Neural crest cell (in vitro differentiated cells): ENCODE data around the gene CYYR1. TPM values are rescaled to one million over a fixed set of nuclear protein-coding genes. Genes with fewer than 3 reads are reported as not detected.
A peak's percentile ranks its signal among the peaks of the same experiment; 100 is the strongest.

ENCODE experiments used
- DNase-seq: peaks from one replicate; pipeline ENCODE4 v3.0.0; 2021; ENCODE audit warnings: low read depth, mixed read lengths, low spot score
- H3K27ac Mint-ChIP-seq: one replicate; pipeline ENCODE4 v1.8.0; 2021; ENCODE audit warnings: mild to moderate bottlenecking, mixed read lengths; ENCODE audit not compliant: unreplicated experiment
- H3K27me3 Mint-ChIP-seq: 2 replicates; pipeline ENCODE4 v1.8.0; 2021; ENCODE audit warnings: low read depth, mild to moderate bottlenecking, mixed read lengths
- H3K36me3 Mint-ChIP-seq: 2 replicates; pipeline ENCODE4 v1.8.0; 2021; ENCODE audit warnings: low read depth, mild to moderate bottlenecking, mixed read lengths
- H3K4me1 Mint-ChIP-seq: 2 replicates; pipeline ENCODE4 v1.8.0; 2021; ENCODE audit warnings: mixed read lengths
- H3K4me3 Mint-ChIP-seq: one replicate; pipeline ENCODE4 v1.8.0; 2021; ENCODE audit warnings: mild to moderate bottlenecking, mixed read lengths
- H3K9me3 Mint-ChIP-seq: 2 replicates; pipeline ENCODE4 v1.8.0; 2021; ENCODE audit warnings: mixed read lengths
- CTCF ChIP-seq: fragments of 200-600 bp; sonication (generic); conservative IDR thresholded peaks from 2 replicates; pipeline ENCODE4 v1.5.0; 2021; ENCODE audit warnings: antibody characterized with exemption, mild to moderate bottlenecking
- total RNA-seq: library from RNA; stranded (reverse); gene quantifications from 2 replicates; pipeline ENCODE4 v1.2.1, GENCODE V29; 2021

The CYYR1 gene
- total RNA-seq, 1 donor from 2014 or later, result 18.2 TPM

GRCh38 chr21:26583769-26584168 lies 10.7 kb upstream of the CYYR1 start:
- DNase-seq, result no peak
- no peaks in the 10 kb centered on the region for H3K27me3 Mint-ChIP-seq
- peaks cover 12% of the 10 kb centered on the region for H3K9me3 Mint-ChIP-seq
- no peaks in the 10 kb centered on the region for H3K4me1 Mint-ChIP-seq
- no peak overlapping the region for H3K4me3 Mint-ChIP-seq
- no peak overlapping the region for H3K27ac Mint-ChIP-seq
- H3K36me3 Mint-ChIP-seq, result peaks cover 8% of the 10 kb centered on the region
- no peak for TF ChIP-seq CTCF

- Mint-ChIP-seq H3K36me3 (peaks cover 8% of the 10 kb centered on the region), H3K9me3 (peaks cover 15% of the 10 kb centered on the region), H3K4me1 (no peaks in the 10 kb centered on the region), H3K27ac (no peak overlapping the region), H3K4me3 (no peak overlapping the region), H3K27me3 (no peaks in the 10 kb centered on the region)
- no peak for TF ChIP-seq CTCF
- no peak for DNase-seq
These were observed 8.7 kb upstream of the CYYR1 start for GRCh38 chr21:26581818-26582217.

GRCh38 chr21:26572076-26572701 lies 897 bp downstream of the CYYR1 start:
- no peaks in the 10 kb centered on the region for H3K27me3 Mint-ChIP-seq
- H3K9me3 Mint-ChIP-seq, result peaks cover 10% of the 10 kb centered on the region
- TF ChIP-seq CTCF, result no peak
- H3K36me3 Mint-ChIP-seq, result peaks cover 27% of the 10 kb centered on the region
- no peak for DNase-seq
- H3K27ac Mint-ChIP-seq, result peak overlapping the region; percentile 99
- H3K4me1 Mint-ChIP-seq, result peaks cover 30% of the 10 kb centered on the region
- H3K4me3 Mint-ChIP-seq, result peak overlapping the region; percentile 90

- Mint-ChIP-seq H3K9me3 (peaks cover 10% of the 10 kb centered on the region), H3K4me1 (peaks cover 30% of the 10 kb centered on the region), H3K36me3 (peaks cover 33% of the 10 kb centered on the region), H3K27ac (no peak overlapping the region), H3K4me3 (peak overlapping the region; percentile 88), H3K27me3 (no peaks in the 10 kb centered on the region)
- no peak for DNase-seq
- TF ChIP-seq CTCF, result no peak
These were observed 2.9 kb downstream of the CYYR1 start for GRCh38 chr21:26570203-26570602.

- Mint-ChIP-seq H3K27ac (no peak overlapping the region), H3K27me3 (no peaks in the 10 kb centered on the region), H3K4me1 (peaks cover 16% of the 10 kb centered on the region), H3K9me3 (peaks cover 3% of the 10 kb centered on the region), H3K36me3 (peaks cover 26% of the 10 kb centered on the region), H3K4me3 (no peak overlapping the region)
- no peak for TF ChIP-seq CTCF
- no peak for DNase-seq
These were observed 7.5 kb downstream of the CYYR1 start for GRCh38 chr21:26565546-26565945.
